IMR-90 (cell line): Measurements from ENCODE around the gene TUBGCP2. TPM values are rescaled to one million over a fixed set of nuclear protein-coding genes. Genes with fewer than 3 reads are reported as not detected.

Source experiments
- ATAC-seq: fragments of 200-7000 bp; cut with Tn5 transposase; 2 replicates; pipeline ENCODE4 v1.9.1; 2020; ENCODE audit warnings: low read depth, mild to moderate bottlenecking, moderate library complexity
- BruUV-seq: library from RNA; stranded (reverse); fragments of 400-500 nt; replicated peaks from 2 replicates; lab custom pipeline; 2021; lab: Mats Ljungman, UMichigan
- CTCF ChIA-PET: fragments of 300-600 bp; formaldehyde crosslinking; extraction: SDS; loops from one replicate; lab custom pipeline; 2021; ENCODE audit warnings: antibody characterized with exemption; lab: Yijun Ruan, JAX
- POLR2A ChIA-PET: fragments of 300-600 bp; sonication (Branson Sonifier 250); formaldehyde crosslinking; loops from one replicate; lab custom pipeline; 2022; ENCODE audit warnings: antibody characterized with exemption; ENCODE audit not compliant: unreplicated experiment; lab: Charles Lee
- DNase-seq: peaks from one replicate; pipeline ENCODE4 v3.0.0; 2013
- H2AFZ ChIP-seq: replicated peaks from 2 replicates; pipeline ENCODE3; 2013; ENCODE audit warnings: low read length, mild to moderate bottlenecking; ENCODE audit not compliant: poor library complexity
- H2AK5ac ChIP-seq: 2 replicates; pipeline ENCODE4 v1.6.1; 2013; ENCODE audit warnings: low read depth, low read length, inconsistent platforms
- H2AK9ac ChIP-seq: replicated peaks from 2 replicates; pipeline ENCODE3; 2013; ENCODE audit warnings: mild to moderate bottlenecking, low read depth, low read length, moderate library complexity; ENCODE audit not compliant: poor library complexity
- H2BK120ac ChIP-seq: 2 replicates; pipeline ENCODE4 v1.6.1; 2013; ENCODE audit warnings: low read depth, low read length, inconsistent platforms
- H2BK15ac ChIP-seq: 3 replicates; pipeline ENCODE4 v1.6.1; 2013; ENCODE audit warnings: low read depth, low read length, inconsistent platforms
- H2BK20ac ChIP-seq: 2 replicates; pipeline ENCODE4 v1.6.1; 2013; ENCODE audit warnings: low read depth, mild to moderate bottlenecking, inconsistent platforms, low read length, moderate library complexity
- H2BK5ac ChIP-seq: 2 replicates; pipeline ENCODE4 v1.6.1; 2013; ENCODE audit warnings: mild to moderate bottlenecking, low read depth, low read length, inconsistent platforms; ENCODE audit not compliant: poor library complexity, severe bottlenecking
- H3K14ac ChIP-seq: replicated peaks from 2 replicates; pipeline ENCODE4 v1.6.1; 2013; ENCODE audit warnings: low read depth, low read length, inconsistent platforms
- H3K18ac ChIP-seq: 2 replicates; pipeline ENCODE4 v1.6.1; 2013; ENCODE audit warnings: low read depth, low read length, control low read depth
- H3K23ac ChIP-seq: 2 replicates; pipeline ENCODE4 v1.6.1; 2013; ENCODE audit warnings: low read depth, low read length, inconsistent platforms
- H3K27ac ChIP-seq: 2 replicates; pipeline ENCODE4 v1.5.1; 2013; ENCODE audit warnings: mild to moderate bottlenecking, control low read depth, low read length; ENCODE audit not compliant: insufficient read depth
- H3K27me3 ChIP-seq: 2 replicates; pipeline ENCODE4 v1.6.1; 2013; ENCODE audit warnings: low read length; ENCODE audit not compliant: control insufficient read depth, insufficient read depth
- H3K36me3 ChIP-seq: 2 replicates; pipeline ENCODE4 v1.6.1; 2013; ENCODE audit warnings: low read length, mixed read lengths; ENCODE audit not compliant: control insufficient read depth, insufficient read depth
- H3K4ac ChIP-seq: 2 replicates; pipeline ENCODE4 v1.6.1; 2013; ENCODE audit warnings: low read depth, low read length, inconsistent platforms
- H3K4me1 ChIP-seq: 2 replicates; pipeline ENCODE4 v1.6.1; 2013; ENCODE audit warnings: low read length, mixed read lengths; ENCODE audit not compliant: control insufficient read depth, insufficient read depth
- H3K4me2 ChIP-seq: 2 replicates; pipeline ENCODE4 v1.6.1; 2013; ENCODE audit warnings: low read depth, mild to moderate bottlenecking, control low read depth, low read length, moderate library complexity
- H3K4me3 ChIP-seq: 2 replicates; pipeline ENCODE4 v1.5.1; 2013; ENCODE audit warnings: low read depth, mild to moderate bottlenecking, control low read depth, low read length, moderate library complexity; ENCODE audit not compliant: insufficient read depth
- H3K56ac ChIP-seq: 2 replicates; pipeline ENCODE4 v1.6.1; 2013; ENCODE audit warnings: low read length, inconsistent platforms; ENCODE audit not compliant: insufficient read depth; ENCODE audit errors: extremely low read depth
- H3K79me1 ChIP-seq, 2 experiments: 2 replicates each; pipeline ENCODE4 v1.6.1; 2013; ENCODE audit warnings: low read length in 2 of 2, inconsistent platforms in 1 of 2, low read depth in 1 of 2
- H3K9ac ChIP-seq: 2 replicates; pipeline ENCODE4 v1.6.1; 2013; ENCODE audit warnings: low read depth, low read length, control low read depth
- H3K9me1 ChIP-seq: 2 replicates; pipeline ENCODE4 v1.6.1; 2013; ENCODE audit warnings: low read length, inconsistent platforms; ENCODE audit not compliant: insufficient read depth
- H3K9me3 ChIP-seq: 2 replicates; pipeline ENCODE4 v1.6.1; 2013; ENCODE audit warnings: low read length; ENCODE audit not compliant: control insufficient read depth, insufficient read depth
- H4K20me1 ChIP-seq: 2 replicates; pipeline ENCODE4 v1.6.1; 2013; ENCODE audit warnings: low read length, inconsistent platforms; ENCODE audit not compliant: insufficient read depth
- H4K5ac ChIP-seq: 2 replicates; pipeline ENCODE4 v1.6.1; 2013; ENCODE audit warnings: mild to moderate bottlenecking, low read depth, low read length, control low read depth
- H4K8ac ChIP-seq, 2 experiments: 2 replicates each; pipeline ENCODE4 v1.6.1; 2013; ENCODE audit warnings: low read depth in 2 of 2, low read length in 2 of 2, control low read depth in 1 of 2, inconsistent platforms in 1 of 2
- H4K91ac ChIP-seq: 2 replicates; pipeline ENCODE4 v1.6.1; 2013; ENCODE audit warnings: low read depth, low read length, inconsistent platforms; ENCODE audit not compliant: insufficient read depth
- BHLHE40 ChIP-seq: fragments of 150-350 bp; IDR thresholded peaks from 2 replicates; pipeline ENCODE4 v1.6.1; 2016; ENCODE audit warnings: mild to moderate bottlenecking, low read depth, low read length
- CHD1 ChIP-seq: IDR thresholded peaks from 2 replicates; pipeline ENCODE4 v1.6.1; 2012; ENCODE audit warnings: low read depth, low read length, improper control_type of control experiment
- CTCF ChIP-seq: conservative IDR thresholded peaks from 2 replicates; pipeline ENCODE4 v1.5.1; 2012; ENCODE audit warnings: mild to moderate bottlenecking, low read depth, low read length, improper control_type of control experiment
- ELK1 ChIP-seq: fragments of 150-350 bp; IDR thresholded peaks from 2 replicates; pipeline ENCODE4 v1.6.1; 2016; ENCODE audit warnings: low read depth, mild to moderate bottlenecking, low read length, moderate library complexity, borderline replicate concordance
- MXI1 ChIP-seq: IDR thresholded peaks from 2 replicates; pipeline ENCODE4 v1.6.1; 2012; ENCODE audit warnings: low read depth, mild to moderate bottlenecking, low read length, moderate library complexity, borderline replicate concordance
- RAD21 ChIP-seq: IDR thresholded peaks from 2 replicates; pipeline ENCODE4 v1.6.1; 2012; ENCODE audit warnings: low read length, improper control_type of control experiment
- RCOR1 ChIP-seq: IDR thresholded peaks from 2 replicates; pipeline ENCODE4 v1.6.1; 2012; ENCODE audit warnings: mild to moderate bottlenecking, low read length, improper control_type of control experiment; ENCODE audit not compliant: insufficient replicate concordance
- RFX5 ChIP-seq: IDR thresholded peaks from 2 replicates; pipeline ENCODE4 v1.8.0; 2012; ENCODE audit warnings: low read depth, mild to moderate bottlenecking, low read length, moderate library complexity
- SMC3 ChIP-seq: fragments of 150-350 bp; IDR thresholded peaks from 2 replicates; pipeline ENCODE4 v1.6.1; 2016; ENCODE audit warnings: low read depth, mild to moderate bottlenecking, antibody characterized with exemption, low read length, moderate library complexity
- USF2 ChIP-seq: fragments of 150-350 bp; IDR thresholded peaks from 2 replicates; pipeline ENCODE4 v1.6.1; 2017; ENCODE audit warnings: mild to moderate bottlenecking, antibody characterized with exemption, low read length, low read depth
- whole genome bisulfite sequencing, 2 experiments: methylation state at CpG; one replicate each; pipeline versions ENCODE4 v1.1.5 to v1.1.7; 2013; ENCODE audit warnings: missing lambda C conversion rate in 2 of 2; ENCODE audit not compliant: insufficient read length in 1 of 2; ENCODE audit errors: extremely low coverage in 2 of 2; 5-methylcytosine and 5-hydroxymethylcytosine counted together
- dilution Hi-C: fragments of 300-500 bp; cut with HindIII; formaldehyde crosslinking; loops from one replicate; pipeline ENCODE4 v1.14.3; 2018; ENCODE audit warnings: low sequenced_read_pairs; ENCODE audit not compliant: unreplicated experiment
- in situ Hi-C: fragments of 300-500 bp; cut with MboI; formaldehyde crosslinking; loops from 3 replicates; pipeline ENCODE4 v1.14.3; 2019; ENCODE audit warnings: low sequenced_read_pairs, inconsistent platforms, mixed read lengths
- intact Hi-C: fragments of 100-400 bp; cut with micrococcal nuclease; formaldehyde crosslinking; loops from 2 replicates; pipeline ENCODE4 v1.10.0; 2022
- polyA plus RNA-seq, 3 experiments: library from polyadenylated mRNA; depleted of rRNA; stranded (reverse); fragments of >200 nt; gene quantifications; 2 replicates each; pipeline ENCODE4 v1.2.3, GENCODE V29; 2012; ENCODE audit warnings: low replicate concordance in 1 of 3
- total RNA-seq: library from RNA; depleted of rRNA; stranded (reverse); fragments of >200 nt; gene quantifications from 2 replicates; pipeline ENCODE4 v1.2.3, GENCODE V29; 2012

Gene TUBGCP2
- total and polyA plus RNA-seq, 2 of the 4 experiments (the other 2 are of a cell fraction), result 48.1 to 72.6 TPM

GRCh38 chr10:133283931-133284330 is 24.7 kb downstream of the TUBGCP2 start:
- no peak for DNase-seq
- WGBS, 2 experiments, result 99% methylated on average over 20 of the region's 24 CpGs; no CpG with 5 or more reads in 1 of the 2 experiments
- no peak overlapping the region for H4K8ac ChIP-seq
- H3K9me1 ChIP-seq, result no peaks in the 10 kb centered on the region
- peaks cover 75% of the 10 kb centered on the region for H3K36me3 ChIP-seq
- H3K9me3 ChIP-seq, result no peaks in the 10 kb centered on the region
- H3K4me2 ChIP-seq, result no peak overlapping the region
- H2AFZ ChIP-seq, result no peak overlapping the region
- POLR2A ChIA-PET, result no interaction called here
- peaks cover 3 to 9% of the 10 kb centered on the region in 2 experiments; a peak in 3 of 4 replicates for H3K79me1 ChIP-seq
- no peaks in the 10 kb centered on the region for H4K20me1 ChIP-seq
- no peak overlapping the region for H3K56ac ChIP-seq
- no peak overlapping the region for H3K18ac ChIP-seq
- CTCF ChIA-PET, result no interaction called here
- TF ChIP-seq CTCF (no peak), RCOR1 (no peak), MXI1 (no peak), CHD1 (no peak), BHLHE40 (no peak), ELK1 (no peak), RAD21 (no peak), SMC3 (no peak), RFX5 (no peak), USF2 (no peak)
- no peak overlapping the region for H3K23ac ChIP-seq
- no peak for ATAC-seq
- H2AK5ac ChIP-seq, result no peak overlapping the region
- H3K9ac ChIP-seq, result no peak overlapping the region
- no peak overlapping the region for H2BK15ac ChIP-seq
- H2BK120ac ChIP-seq, result no peak overlapping the region
- intact Hi-C loops, result no loop called here
- no peak overlapping the region for H3K4ac ChIP-seq
- dilution Hi-C loops, result no loop called here
- in situ Hi-C loops, result no loop called here
- no peak overlapping the region for H2BK5ac ChIP-seq
- H2BK20ac ChIP-seq, result no peak overlapping the region
- H4K5ac ChIP-seq, result no peak overlapping the region
- no peak overlapping the region for H4K91ac ChIP-seq
- no peaks in the 10 kb centered on the region for H3K27me3 ChIP-seq
- H3K4me1 ChIP-seq, result no peaks in the 10 kb centered on the region
- no peak overlapping the region for H3K4me3 ChIP-seq
- no TSS peak for BruUV-seq
- H3K27ac ChIP-seq, result no peak overlapping the region
- no peak overlapping the region for H3K14ac ChIP-seq
- no peak overlapping the region for H2AK9ac ChIP-seq
